Breast epithelium (tissue), 3 donors: ENCODE results near the gene DAB1.

Experiments
- POLR2A ChIP-seq: fragments of 450-650 bp; IDR thresholded peaks from one replicate; pipeline ENCODE4 v1.6.1; 2016; ENCODE audit warnings: antibody characterized with exemption, mild to moderate bottlenecking, moderate library complexity
- TF ChIP-seq, protein P1 (sequence below), 3 donors: fragments of 450-650 bp; IDR thresholded peaks; one replicate each; pipeline ENCODE4 v1.5.1; 2016 to 2017; ENCODE audit warnings: antibody characterized with exemption in 3 of 3, mild to moderate bottlenecking in 3 of 3, moderate library complexity in 3 of 3

DNA sequence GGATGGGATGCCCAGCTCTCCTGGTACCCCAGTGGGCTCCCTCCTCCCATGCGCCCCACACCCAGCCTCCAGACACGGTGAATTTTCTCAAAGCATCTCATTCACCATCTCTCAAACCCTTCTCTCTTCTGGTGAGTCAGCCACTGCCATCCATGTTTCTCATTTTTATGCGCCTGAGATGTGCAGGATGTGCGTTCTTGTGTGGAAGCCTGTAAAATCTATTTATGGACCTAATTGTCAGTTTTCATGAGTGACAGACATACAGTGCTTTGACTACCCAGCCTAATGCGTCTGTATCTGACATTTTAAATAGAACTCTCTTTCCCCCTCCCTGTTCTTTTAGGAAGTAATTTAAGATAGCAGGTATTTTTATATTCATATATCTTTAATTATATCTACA is 158.8 kb downstream of the DAB1 start:
- TF ChIP-seq, protein P1, sequence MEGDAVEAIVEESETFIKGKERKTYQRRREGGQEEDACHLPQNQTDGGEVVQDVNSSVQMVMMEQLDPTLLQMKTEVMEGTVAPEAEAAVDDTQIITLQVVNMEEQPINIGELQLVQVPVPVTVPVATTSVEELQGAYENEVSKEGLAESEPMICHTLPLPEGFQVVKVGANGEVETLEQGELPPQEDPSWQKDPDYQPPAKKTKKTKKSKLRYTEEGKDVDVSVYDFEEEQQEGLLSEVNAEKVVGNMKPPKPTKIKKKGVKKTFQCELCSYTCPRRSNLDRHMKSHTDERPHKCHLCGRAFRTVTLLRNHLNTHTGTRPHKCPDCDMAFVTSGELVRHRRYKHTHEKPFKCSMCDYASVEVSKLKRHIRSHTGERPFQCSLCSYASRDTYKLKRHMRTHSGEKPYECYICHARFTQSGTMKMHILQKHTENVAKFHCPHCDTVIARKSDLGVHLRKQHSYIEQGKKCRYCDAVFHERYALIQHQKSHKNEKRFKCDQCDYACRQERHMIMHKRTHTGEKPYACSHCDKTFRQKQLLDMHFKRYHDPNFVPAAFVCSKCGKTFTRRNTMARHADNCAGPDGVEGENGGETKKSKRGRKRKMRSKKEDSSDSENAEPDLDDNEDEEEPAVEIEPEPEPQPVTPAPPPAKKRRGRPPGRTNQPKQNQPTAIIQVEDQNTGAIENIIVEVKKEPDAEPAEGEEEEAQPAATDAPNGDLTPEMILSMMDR (IDR thresholded peaks at IDR 0.05) = no peak
- TF ChIP-seq POLR2A = no peak
